ENCODE data around the gene E2F8. TPM values are rescaled to one million over a fixed set of nuclear protein-coding genes. Genes with fewer than 3 reads are reported as not detected.
"Not testable (repeated sequence)": the region's sequence is repeated elsewhere in the genome, so short reads cannot be mapped to it uniquely, and the experiment has no call there.

E2F8 gene
- total and polyA plus RNA-seq, 7 experiments from 2014 or later: 0.17 to 25.4 TPM; not detected in 5

DNA sequence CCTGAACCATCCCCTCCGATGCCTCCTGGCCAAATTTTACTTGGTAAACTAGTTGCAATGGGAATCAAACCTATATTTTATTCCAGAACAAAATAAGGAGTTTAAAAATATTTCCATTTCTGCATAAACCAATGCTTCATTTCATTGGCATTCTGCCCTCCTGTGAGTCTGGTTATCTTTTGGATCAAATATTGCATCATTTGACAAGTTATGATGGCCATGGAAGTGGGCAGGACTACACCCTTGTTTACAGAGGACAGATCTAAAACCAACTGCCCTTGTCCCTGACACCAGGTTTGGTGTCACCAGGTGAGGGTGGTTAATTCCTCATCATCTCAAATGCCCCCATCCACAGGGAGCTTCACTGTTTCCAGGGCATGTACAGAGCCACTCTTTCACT lies 28.2 kb upstream of the E2F8 start:
- no peaks in the 10 kb centered on the region for H3K4me1 Mint-ChIP-seq
- Histone ChIP-seq H3K36me3 (ENCODE audit: control insufficient read depth in 2 of 3, insufficient read depth in 3 of 3, low read length in 3 of 3) (no peaks in the 10 kb centered on the region), H3K4me1 (ENCODE audit: control insufficient read depth in 2 of 2, insufficient read depth in 2 of 2, low read length in 2 of 2) (no peaks in the 10 kb centered on the region), H3K27ac (ENCODE audit: low read depth, low read length) (no peak overlapping the region), H3K4me3 (ENCODE audit: low read length) (no peak overlapping the region), H3K27me3 (ENCODE audit: control insufficient read depth in 2 of 2, insufficient read depth in 2 of 2, low read length in 2 of 2) (no peaks in the 10 kb centered on the region), H3K9me3 (ENCODE audit: control insufficient read depth in 2 of 3, low read length in 3 of 3) (no peaks in the 10 kb centered on the region)
- H3K36me3 Mint-ChIP-seq: no peaks in the 10 kb centered on the region
- no peak overlapping the region for H3K27ac Mint-ChIP-seq
- ATAC-seq (no peak), DNase-seq (no peak)
- ChIA-PET POLR2A (no interaction called here), CTCF (no interaction called here)
- peaks cover 30 to 45% (median 40%) of the 10 kb centered on the region in 5 donors for H3K27me3 Mint-ChIP-seq
- intact Hi-C loops (cut with micrococcal nuclease): no loop called here
- no peak overlapping the region for H3K4me3 Mint-ChIP-seq
- peaks cover 0 to 4% (median 0%) of the 10 kb centered on the region in 11 donors for H3K9me3 Mint-ChIP-seq

DNA sequence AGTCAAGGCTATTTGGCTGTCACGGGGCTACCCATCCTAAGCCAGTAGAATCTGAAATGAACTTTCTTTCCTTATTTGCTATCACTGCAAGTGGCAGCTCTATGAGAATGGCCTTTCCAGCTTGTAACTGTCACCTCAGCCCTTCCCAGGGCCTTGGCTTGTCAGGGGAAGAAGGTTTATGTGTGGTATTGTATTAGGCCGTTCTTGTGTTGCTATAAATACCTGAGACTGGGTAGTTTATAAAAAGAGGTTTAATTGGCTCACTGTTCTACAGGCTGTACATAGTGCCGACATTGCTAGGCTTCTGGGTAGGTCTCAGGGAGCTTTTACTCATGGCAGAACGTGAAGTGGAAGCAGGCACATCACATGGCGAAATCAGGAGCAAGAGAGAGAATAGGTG lies 26.8 kb upstream of the E2F8 start:
- peaks cover 30 to 45% (median 38%) of the 10 kb centered on the region in 5 donors for H3K27me3 Mint-ChIP-seq

DNA sequence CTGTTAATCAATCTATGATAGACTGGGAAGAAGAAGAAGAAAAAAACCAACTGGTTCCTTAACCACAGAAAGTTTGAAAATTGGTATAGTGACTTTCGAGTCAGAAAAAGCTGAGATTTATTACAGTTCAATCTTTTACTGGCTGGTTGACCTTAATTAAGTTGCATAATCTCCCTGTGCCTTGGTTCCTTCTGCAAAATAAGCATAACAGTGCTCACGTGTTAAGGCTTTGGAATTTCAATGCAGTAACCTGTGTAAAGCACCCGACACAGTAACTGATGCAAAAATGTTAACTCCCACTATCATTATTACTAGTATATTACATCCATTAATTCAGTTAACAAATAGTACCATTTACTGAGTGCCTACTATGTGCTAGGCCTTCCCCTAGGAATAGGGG lies 22.6 kb upstream of the E2F8 start:
- H3K4me3 Mint-ChIP-seq: no peak overlapping the region
- Histone ChIP-seq H3K9me3 (ENCODE audit: control insufficient read depth in 2 of 3, low read length in 3 of 3) (no peaks in the 10 kb centered on the region), H3K36me3 (ENCODE audit: control insufficient read depth in 2 of 3, insufficient read depth in 3 of 3, low read length in 3 of 3) (no peaks in the 10 kb centered on the region), H3K27me3 (ENCODE audit: control insufficient read depth in 2 of 2, insufficient read depth in 2 of 2, low read length in 2 of 2) (no peaks in the 10 kb centered on the region), H3K27ac (ENCODE audit: low read depth, low read length) (no peak overlapping the region), H3K4me1 (ENCODE audit: control insufficient read depth in 2 of 2, insufficient read depth in 2 of 2, low read length in 2 of 2) (no peaks in the 10 kb centered on the region), H3K4me3 (ENCODE audit: low read length) (no peak overlapping the region)
- peaks cover 0 to 3% (median 0%) of the 10 kb centered on the region in 7 donors for H3K4me1 Mint-ChIP-seq
- no peaks in the 10 kb centered on the region for H3K36me3 Mint-ChIP-seq
- H3K9me3 Mint-ChIP-seq: no peaks in the 10 kb centered on the region
- POLR2A ChIA-PET: no interaction called here
- peaks cover 9 to 19% (median 12%) of the 10 kb centered on the region in 5 donors for H3K27me3 Mint-ChIP-seq
- CTCF ChIA-PET: no interaction called here
- intact Hi-C loops (cut with micrococcal nuclease): no loop called here
- ATAC-seq (no peak), DNase-seq (no peak)
- H3K27ac Mint-ChIP-seq: no peak overlapping the region

More for the DNA sequence above, 26.8 kb upstream of the E2F8 start:
- Histone ChIP-seq H3K27me3 (ENCODE audit: control insufficient read depth in 2 of 2, insufficient read depth in 2 of 2, low read length in 2 of 2) (no peaks in the 10 kb centered on the region), H3K4me3 (ENCODE audit: low read length) (no peak overlapping the region), H3K4me1 (ENCODE audit: control insufficient read depth in 2 of 2, insufficient read depth in 2 of 2, low read length in 2 of 2) (no peaks in the 10 kb centered on the region), H3K36me3 (ENCODE audit: control insufficient read depth in 2 of 3, insufficient read depth in 3 of 3, low read length in 3 of 3) (no peaks in the 10 kb centered on the region), H3K9me3 (ENCODE audit: control insufficient read depth in 2 of 3, low read length in 3 of 3) (no peaks in the 10 kb centered on the region), H3K27ac (ENCODE audit: low read depth, low read length) (no peak overlapping the region)
- Mint-ChIP-seq H3K36me3 (no peaks in the 10 kb centered on the region), H3K4me3 (no peak overlapping the region), H3K27ac (no peak overlapping the region), H3K9me3 (no peaks in the 10 kb centered on the region), H3K4me1 (no peaks in the 10 kb centered on the region)
- DNase-seq: no peak
- CTCF ChIA-PET: no interaction called here
- intact Hi-C loops (cut with micrococcal nuclease): no loop called here
- ATAC-seq: no peak
- POLR2A ChIA-PET: no interaction called here

DNA sequence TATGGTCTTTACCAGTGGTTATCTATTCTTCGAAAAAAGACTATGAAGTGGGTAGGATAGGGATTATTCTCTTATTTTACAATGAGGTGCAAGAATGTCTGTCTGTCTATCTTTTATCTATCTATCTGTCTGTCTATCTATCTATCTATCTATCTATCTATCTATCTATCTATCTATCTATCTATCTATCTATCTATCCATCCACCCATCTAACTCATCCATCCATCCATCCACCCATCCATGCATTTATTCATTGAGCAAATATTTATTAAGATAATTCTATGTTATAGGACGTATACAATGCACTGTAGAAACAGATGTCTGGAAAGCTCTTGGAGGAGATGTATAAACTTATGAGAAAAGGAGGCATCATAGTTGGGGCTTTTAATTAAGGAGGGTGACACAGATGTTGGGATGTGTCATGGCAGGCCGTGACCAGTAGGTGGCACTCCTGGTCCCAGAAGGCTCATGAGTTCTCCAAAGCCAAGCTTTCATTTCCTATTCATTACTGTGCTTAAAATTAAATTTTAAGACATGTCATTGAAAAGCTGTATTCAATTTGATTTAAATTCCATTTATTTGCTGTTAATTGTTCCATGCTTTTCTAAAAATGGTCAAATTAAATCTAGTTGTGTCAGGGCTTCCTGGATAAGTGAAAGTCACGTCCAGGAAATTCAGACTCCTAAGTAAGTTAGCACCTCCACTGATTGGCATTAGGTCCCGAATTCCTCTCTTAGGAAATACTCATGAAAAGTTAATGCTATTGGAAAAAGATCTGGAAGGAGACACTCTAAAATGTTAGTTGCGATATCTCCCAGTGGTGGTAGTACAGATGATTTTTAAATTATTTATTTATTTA lies 19.0 kb upstream of the E2F8 start:
- CTCF ChIA-PET: no interaction called here
- no peaks in the 10 kb centered on the region for H3K4me1 ChIP-seq (ENCODE audit: control insufficient read depth in 2 of 2, insufficient read depth in 2 of 2, low read length in 2 of 2)
- Mint-ChIP-seq H3K27me3 (peaks cover 0 to 17% (median 14%) of the 10 kb centered on the region in 5 donors), H3K4me3 (no peak overlapping the region), H3K4me1 (peaks cover 0 to 3% (median 0%) of the 10 kb centered on the region in 7 donors), H3K27ac (no peak overlapping the region), H3K9me3 (peaks cover 0 to 5% (median 0%) of the 10 kb centered on the region in 11 donors), H3K36me3 (no peaks in the 10 kb centered on the region)
- intact Hi-C loops (cut with micrococcal nuclease): loop anchor here (5.0 kb wide), 2 partner anchors 293 to 643 kb away; no protein-coding TSS in a partner anchor
- H3K27me3 ChIP-seq (ENCODE audit: control insufficient read depth in 2 of 2, insufficient read depth in 2 of 2, low read length in 2 of 2): no peaks in the 10 kb centered on the region
- peak; percentile 88 for ATAC-seq
- H3K36me3 ChIP-seq (ENCODE audit: control insufficient read depth in 2 of 3, insufficient read depth in 3 of 3, low read length in 3 of 3): no peaks in the 10 kb centered on the region
- H3K9me3 ChIP-seq (ENCODE audit: control insufficient read depth in 2 of 3, low read length in 3 of 3): peaks cover 0 to 4% (median 0%) of the 10 kb centered on the region in 3 experiments
- POLR2A ChIA-PET: no interaction called here
- peak in 7 of 9 donors; percentile 32 to 57 (median 38) for DNase-seq
- H3K4me3 ChIP-seq (ENCODE audit: low read length): no peak overlapping the region
- H3K27ac ChIP-seq (ENCODE audit: low read depth, low read length): no peak overlapping the region

DNA sequence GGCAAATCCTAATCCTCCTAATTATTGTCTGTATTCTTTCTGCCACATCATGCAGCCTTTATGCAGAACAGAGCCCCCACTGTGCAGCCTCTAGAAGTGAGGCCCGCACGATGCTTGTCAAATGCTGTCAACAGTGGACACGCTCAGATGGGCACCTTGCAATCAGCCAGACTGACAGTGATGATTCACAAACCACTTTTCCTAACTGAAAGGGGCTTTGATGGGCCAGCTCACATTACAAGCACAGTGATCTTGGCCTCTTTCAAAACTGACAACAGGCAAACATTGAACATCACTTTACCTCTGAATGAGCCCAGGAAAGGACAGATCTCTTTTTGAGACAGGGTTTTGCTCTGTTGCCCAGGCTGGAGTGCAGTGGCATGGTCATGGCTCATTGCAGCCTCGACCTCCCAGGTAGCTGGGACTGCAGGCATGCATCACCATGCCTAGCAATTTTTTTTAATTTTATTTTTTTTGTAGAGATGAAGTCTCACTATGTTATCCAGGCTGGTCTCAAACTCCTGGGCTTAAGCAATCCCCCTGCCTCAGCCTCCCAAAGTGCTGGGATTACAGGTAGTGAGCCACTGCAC lies 18.0 kb upstream of the E2F8 start:
- H3K4me3 ChIP-seq (ENCODE audit: low read length): no peak overlapping the region
- peaks cover 0 to 5% (median 0%) of the 10 kb centered on the region in 3 experiments for H3K9me3 ChIP-seq (ENCODE audit: control insufficient read depth in 2 of 3, low read length in 3 of 3)
- intact Hi-C loops (cut with micrococcal nuclease): loop anchor here (5.0 kb wide), 2 partner anchors 294 to 644 kb away; no protein-coding TSS in a partner anchor
- Mint-ChIP-seq H3K36me3 (peaks cover 0 to 6% (median 0%) of the 10 kb centered on the region in 5 donors), H3K4me3 (no peak overlapping the region), H3K4me1 (peaks cover 0 to 3% (median 0%) of the 10 kb centered on the region in 7 donors), H3K9me3 (peaks cover 0 to 11% (median 4%) of the 10 kb centered on the region in 11 donors), H3K27me3 (peaks cover 0 to 25% (median 14%) of the 10 kb centered on the region in 5 donors), H3K27ac (no peak overlapping the region)
- DNase-seq (no peak), ATAC-seq (no peak)
- POLR2A ChIA-PET: no interaction called here
- no peaks in the 10 kb centered on the region for H3K4me1 ChIP-seq (ENCODE audit: control insufficient read depth in 2 of 2, insufficient read depth in 2 of 2, low read length in 2 of 2)
- H3K36me3 ChIP-seq (ENCODE audit: control insufficient read depth in 2 of 3, insufficient read depth in 3 of 3, low read length in 3 of 3): no peaks in the 10 kb centered on the region
- no peaks in the 10 kb centered on the region for H3K27me3 ChIP-seq (ENCODE audit: control insufficient read depth in 2 of 2, insufficient read depth in 2 of 2, low read length in 2 of 2)
- no peak overlapping the region for H3K27ac ChIP-seq (ENCODE audit: low read depth, low read length)
- CTCF ChIA-PET: no interaction called here

DNA sequence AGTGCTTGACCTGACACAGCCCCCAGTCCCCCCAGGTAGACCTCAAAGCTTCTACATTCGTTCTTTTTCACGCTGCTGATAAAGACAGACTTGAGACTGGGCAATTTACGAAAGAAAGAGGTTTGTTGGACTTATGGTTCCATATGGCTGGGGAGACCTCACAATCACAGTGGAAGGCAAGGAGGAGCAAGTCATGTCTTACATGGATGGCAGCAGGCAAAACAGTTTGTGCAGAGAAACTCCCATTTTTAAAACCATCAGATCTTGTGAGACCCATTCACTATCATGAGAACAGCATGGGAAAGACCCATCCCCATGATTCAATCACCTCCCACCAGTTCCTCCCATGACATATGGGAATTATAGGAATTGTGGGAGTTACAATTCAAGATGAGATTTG lies 13.7 kb upstream of the E2F8 start:
- POLR2A ChIA-PET; intact Hi-C loops (cut with micrococcal nuclease); H3K27ac Mint-ChIP-seq: not testable (repeated sequence)

More for the DNA sequence above, 13.7 kb upstream of the E2F8 start:
- H3K4me3 Mint-ChIP-seq; H3K36me3 ChIP-seq (ENCODE audit: control insufficient read depth in 2 of 3, insufficient read depth in 3 of 3, low read length in 3 of 3); H3K36me3 Mint-ChIP-seq; CTCF ChIA-PET; ATAC-seq; H3K4me1 ChIP-seq (ENCODE audit: control insufficient read depth in 2 of 2, insufficient read depth in 2 of 2, low read length in 2 of 2); DNase-seq; H3K4me1 Mint-ChIP-seq; H3K27me3 ChIP-seq (ENCODE audit: control insufficient read depth in 2 of 2, insufficient read depth in 2 of 2, low read length in 2 of 2); H3K4me3 ChIP-seq (ENCODE audit: low read length); H3K27ac ChIP-seq (ENCODE audit: low read depth, low read length); H3K9me3 ChIP-seq (ENCODE audit: control insufficient read depth in 2 of 3, low read length in 3 of 3): not testable (repeated sequence)
- Mint-ChIP-seq H3K9me3 (peaks cover 0 to 11% (median 5%) of the 10 kb centered on the region in 11 donors), H3K27me3 (peaks cover 7 to 38% (median 27%) of the 10 kb centered on the region in 5 donors)

All from naive thymus-derived CD4-positive, alpha-beta T cell (primary cell).